Neural cell (in vitro differentiated cells): ENCODE measurements around the gene TYW1. TPM values are rescaled to one million over a fixed set of nuclear protein-coding genes. Genes with fewer than 3 reads are reported as not detected.
"Not testable (repeated sequence)": the region's sequence is repeated elsewhere in the genome, so short reads cannot be mapped to it uniquely, and the experiment has no call there.

ENCODE experiments used
- H2AFZ ChIP-seq: fragments of 200-600, 300-800 bp; sonication (generic), shearing (Covaris generic); 2 replicates; pipeline ENCODE4 v1.6.0; 2014; ENCODE audit warnings: low read depth, mild to moderate bottlenecking, antibody characterized with exemption, low read length, moderate library complexity
- H3F3A ChIP-seq: fragments of 200-600 bp; shearing (Covaris generic); 2 replicates; pipeline ENCODE4 v1.6.1; 2016; ENCODE audit warnings: mild to moderate bottlenecking, moderate library complexity, mixed read lengths, antibody characterized with exemption, low read length; ENCODE audit not compliant: insufficient read depth, poor library complexity, severe bottlenecking
- H3K27ac ChIP-seq: fragments of 200-600, 300-800 bp; sonication (generic), shearing (Covaris generic); 2 replicates; pipeline ENCODE4 v1.5.1; 2014; ENCODE audit warnings: mild to moderate bottlenecking, low read length, moderate library complexity
- H3K27me3 ChIP-seq: fragments of 300-800, 200-600 bp; sonication (generic), shearing (Covaris generic); 2 replicates; pipeline ENCODE4 v1.6.0; 2014; ENCODE audit warnings: mild to moderate bottlenecking, low read depth, low read length, moderate library complexity; ENCODE audit not compliant: insufficient read depth
- H3K36me3 ChIP-seq: fragments of 300-800, 200-600 bp; sonication (generic), shearing (Covaris generic); 2 replicates; pipeline ENCODE4 v1.5.1; 2014; ENCODE audit warnings: mild to moderate bottlenecking, antibody characterized with exemption, low read length, moderate library complexity; ENCODE audit not compliant: insufficient read depth
- H3K4me2 ChIP-seq: fragments of 300-800, 200-600 bp; sonication (generic), shearing (Covaris generic); 2 replicates; pipeline ENCODE4 v1.6.0; 2014; ENCODE audit warnings: mild to moderate bottlenecking, low read length
- H3K4me3 ChIP-seq: fragments of 300-800, 200-600 bp; sonication (generic), shearing (Covaris generic); 2 replicates; pipeline ENCODE4 v1.5.1; 2014; ENCODE audit warnings: mild to moderate bottlenecking, low read length, moderate library complexity
- H3K79me2 ChIP-seq: fragments of 200-600 bp; shearing (Covaris generic); replicated peaks from 2 replicates; pipeline ENCODE4 v1.6.0; 2014; ENCODE audit warnings: mild to moderate bottlenecking, low read length, moderate library complexity; ENCODE audit not compliant: insufficient read depth
- H3K9ac ChIP-seq: fragments of 300-800, 200-600 bp; sonication (generic), shearing (Covaris generic); 2 replicates; pipeline ENCODE4 v1.6.1; 2016; ENCODE audit warnings: mild to moderate bottlenecking, low read length, mixed read lengths
- H3K9me2 ChIP-seq: fragments of 200-600 bp; shearing (Covaris generic); 2 replicates; pipeline ENCODE4 v1.6.1; 2016; ENCODE audit warnings: mild to moderate bottlenecking, low read length, mixed read lengths; ENCODE audit not compliant: insufficient read depth
- H3K9me3 ChIP-seq: fragments of 200-600, 300-800 bp; sonication (generic), shearing (Covaris generic); 2 replicates; pipeline ENCODE4 v1.6.1; 2016; ENCODE audit warnings: mild to moderate bottlenecking, mixed run types, low read length, moderate library complexity, mixed read lengths
- H4K20me1 ChIP-seq: fragments of 200-600 bp; shearing (Covaris generic); 2 replicates; pipeline ENCODE4 v1.6.1; 2016; ENCODE audit warnings: mild to moderate bottlenecking, mixed run types; ENCODE audit not compliant: insufficient read depth
- EP300 ChIP-seq: fragments of 450-650 bp; conservative IDR thresholded peaks from 2 replicates; pipeline ENCODE4 v1.6.1; 2014; ENCODE audit warnings: antibody characterized with exemption, mild to moderate bottlenecking, moderate library complexity; ENCODE audit not compliant: poor library complexity, severe bottlenecking
- EZH2 ChIP-seq: fragments of 200-600, 300-800 bp; shearing (Covaris generic), sonication (generic); IDR thresholded peaks from 2 replicates; pipeline ENCODE4 v1.6.1; 2014; ENCODE audit warnings: antibody characterized with exemption, low read length, borderline replicate concordance, mild to moderate bottlenecking; ENCODE audit not compliant: insufficient read depth, poor library complexity, severe bottlenecking
- MXI1 ChIP-seq: fragments of 450-650 bp; conservative IDR thresholded peaks from 2 replicates; pipeline ENCODE4 v1.6.1; 2014; ENCODE audit warnings: antibody characterized with exemption, mild to moderate bottlenecking; ENCODE audit not compliant: poor library complexity, severe bottlenecking
- POLR2AphosphoS5 ChIP-seq: IDR thresholded peaks from 2 replicates; pipeline ENCODE4 v1.6.1; 2012
- RAD21 ChIP-seq: fragments of 450-650 bp; conservative IDR thresholded peaks from 2 replicates; pipeline ENCODE4 v1.6.1; 2014; ENCODE audit warnings: antibody characterized with exemption, mild to moderate bottlenecking, moderate library complexity
- SMC3 ChIP-seq: fragments of 450-650 bp; conservative IDR thresholded peaks from 2 replicates; pipeline ENCODE4 v1.6.1; 2014; ENCODE audit warnings: antibody characterized with exemption, mild to moderate bottlenecking, moderate library complexity; ENCODE audit not compliant: poor library complexity
- TAF1 ChIP-seq: IDR thresholded peaks from 2 replicates; pipeline ENCODE4 v1.6.1; 2012; ENCODE audit warnings: low read depth
- polyA plus RNA-seq: library from polyadenylated mRNA; depleted of rRNA; stranded (reverse); fragments of >200 nt; gene quantifications from 2 replicates; pipeline ENCODE4 v1.2.3, GENCODE V29; 2014
- TF ChIP-seq, protein P1 (sequence below): fragments of 450-650 bp; IDR thresholded peaks from 2 replicates; pipeline ENCODE4 v1.5.1; 2014; ENCODE audit warnings: antibody characterized with exemption, mild to moderate bottlenecking, moderate library complexity; ENCODE audit not compliant: poor library complexity, severe bottlenecking
- TF ChIP-seq, protein P2 (sequence below): IDR thresholded peaks from 2 replicates; pipeline ENCODE4 v1.6.1; 2012; ENCODE audit warnings: borderline replicate concordance

The TYW1 gene
- polyA plus RNA-seq, 1 donor from 2014 or later = 14.9 TPM

DNA sequence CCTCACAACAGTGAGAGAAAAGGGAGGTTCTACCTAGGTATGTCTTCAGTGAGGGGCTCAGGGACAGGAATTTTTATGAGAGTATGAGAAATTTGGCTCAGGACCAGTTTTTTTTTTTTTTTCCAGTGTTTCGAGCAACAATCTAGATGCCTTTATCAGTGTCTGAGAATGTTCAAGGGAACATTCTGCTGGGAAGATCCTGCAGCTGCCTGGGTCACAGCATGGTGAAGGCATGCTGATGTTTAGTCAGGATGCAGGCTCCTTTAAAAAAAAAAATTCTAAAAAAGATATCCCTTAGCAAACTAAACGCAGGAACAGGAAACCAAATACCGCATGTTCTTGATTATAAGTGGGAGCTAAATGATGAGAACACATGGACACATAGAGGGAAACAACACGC lies 32.2 kb upstream of the TYW1 start:
- H3K36me3 ChIP-seq = no peaks in the 10 kb centered on the region
- no peak overlapping the region for H3K4me3 ChIP-seq
- H3K9ac ChIP-seq = no peak overlapping the region
- no peaks in the 10 kb centered on the region for H3K79me2 ChIP-seq
- no peaks in the 10 kb centered on the region for H3K27me3 ChIP-seq
- no peaks in the 10 kb centered on the region for H3K9me3 ChIP-seq
- no peaks in the 10 kb centered on the region for H3F3A ChIP-seq
- H2AFZ ChIP-seq = no peak overlapping the region
- no peaks in the 10 kb centered on the region for H3K9me2 ChIP-seq
- no peak overlapping the region for H3K4me2 ChIP-seq
- TF ChIP-seq SMC3 = no peak
- no peak for TF ChIP-seq EP300
- no peak for TF ChIP-seq POLR2AphosphoS5
- TF ChIP-seq MXI1 = no peak
- TF ChIP-seq, protein P1, sequence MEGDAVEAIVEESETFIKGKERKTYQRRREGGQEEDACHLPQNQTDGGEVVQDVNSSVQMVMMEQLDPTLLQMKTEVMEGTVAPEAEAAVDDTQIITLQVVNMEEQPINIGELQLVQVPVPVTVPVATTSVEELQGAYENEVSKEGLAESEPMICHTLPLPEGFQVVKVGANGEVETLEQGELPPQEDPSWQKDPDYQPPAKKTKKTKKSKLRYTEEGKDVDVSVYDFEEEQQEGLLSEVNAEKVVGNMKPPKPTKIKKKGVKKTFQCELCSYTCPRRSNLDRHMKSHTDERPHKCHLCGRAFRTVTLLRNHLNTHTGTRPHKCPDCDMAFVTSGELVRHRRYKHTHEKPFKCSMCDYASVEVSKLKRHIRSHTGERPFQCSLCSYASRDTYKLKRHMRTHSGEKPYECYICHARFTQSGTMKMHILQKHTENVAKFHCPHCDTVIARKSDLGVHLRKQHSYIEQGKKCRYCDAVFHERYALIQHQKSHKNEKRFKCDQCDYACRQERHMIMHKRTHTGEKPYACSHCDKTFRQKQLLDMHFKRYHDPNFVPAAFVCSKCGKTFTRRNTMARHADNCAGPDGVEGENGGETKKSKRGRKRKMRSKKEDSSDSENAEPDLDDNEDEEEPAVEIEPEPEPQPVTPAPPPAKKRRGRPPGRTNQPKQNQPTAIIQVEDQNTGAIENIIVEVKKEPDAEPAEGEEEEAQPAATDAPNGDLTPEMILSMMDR = no peak
- no peak for TF ChIP-seq EZH2
- TF ChIP-seq RAD21 = no peak
- no peak for TF ChIP-seq TAF1
- TF ChIP-seq, protein P2, sequence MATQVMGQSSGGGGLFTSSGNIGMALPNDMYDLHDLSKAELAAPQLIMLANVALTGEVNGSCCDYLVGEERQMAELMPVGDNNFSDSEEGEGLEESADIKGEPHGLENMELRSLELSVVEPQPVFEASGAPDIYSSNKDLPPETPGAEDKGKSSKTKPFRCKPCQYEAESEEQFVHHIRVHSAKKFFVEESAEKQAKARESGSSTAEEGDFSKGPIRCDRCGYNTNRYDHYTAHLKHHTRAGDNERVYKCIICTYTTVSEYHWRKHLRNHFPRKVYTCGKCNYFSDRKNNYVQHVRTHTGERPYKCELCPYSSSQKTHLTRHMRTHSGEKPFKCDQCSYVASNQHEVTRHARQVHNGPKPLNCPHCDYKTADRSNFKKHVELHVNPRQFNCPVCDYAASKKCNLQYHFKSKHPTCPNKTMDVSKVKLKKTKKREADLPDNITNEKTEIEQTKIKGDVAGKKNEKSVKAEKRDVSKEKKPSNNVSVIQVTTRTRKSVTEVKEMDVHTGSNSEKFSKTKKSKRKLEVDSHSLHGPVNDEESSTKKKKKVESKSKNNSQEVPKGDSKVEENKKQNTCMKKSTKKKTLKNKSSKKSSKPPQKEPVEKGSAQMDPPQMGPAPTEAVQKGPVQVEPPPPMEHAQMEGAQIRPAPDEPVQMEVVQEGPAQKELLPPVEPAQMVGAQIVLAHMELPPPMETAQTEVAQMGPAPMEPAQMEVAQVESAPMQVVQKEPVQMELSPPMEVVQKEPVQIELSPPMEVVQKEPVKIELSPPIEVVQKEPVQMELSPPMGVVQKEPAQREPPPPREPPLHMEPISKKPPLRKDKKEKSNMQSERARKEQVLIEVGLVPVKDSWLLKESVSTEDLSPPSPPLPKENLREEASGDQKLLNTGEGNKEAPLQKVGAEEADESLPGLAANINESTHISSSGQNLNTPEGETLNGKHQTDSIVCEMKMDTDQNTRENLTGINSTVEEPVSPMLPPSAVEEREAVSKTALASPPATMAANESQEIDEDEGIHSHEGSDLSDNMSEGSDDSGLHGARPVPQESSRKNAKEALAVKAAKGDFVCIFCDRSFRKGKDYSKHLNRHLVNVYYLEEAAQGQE = no peak
- no peaks in the 10 kb centered on the region for H4K20me1 ChIP-seq
- H3K27ac ChIP-seq = no peak overlapping the region

DNA sequence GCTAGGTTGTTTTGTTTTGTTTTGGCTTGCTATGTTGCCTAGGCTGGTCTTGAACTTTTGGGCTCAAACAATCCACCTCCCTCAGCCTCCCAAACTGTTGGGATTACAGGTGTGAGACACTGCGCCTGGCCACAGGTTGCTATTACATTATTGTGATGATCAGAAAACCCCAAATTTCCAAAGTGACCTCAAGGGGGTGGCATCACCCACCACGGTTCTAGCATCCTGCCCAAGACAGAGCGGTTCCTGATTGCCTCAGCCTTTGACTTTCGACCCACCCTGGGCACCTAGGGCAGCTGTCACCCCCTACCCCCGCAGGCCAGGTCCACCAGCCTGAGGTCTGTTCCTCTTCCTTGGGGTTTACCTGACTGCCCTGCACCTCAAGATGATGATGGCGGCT lies 29.6 kb upstream of the TYW1 start:
- H3K9me2 ChIP-seq = no peaks in the 10 kb centered on the region
- H3K4me3 ChIP-seq = no peak overlapping the region
- no peak overlapping the region for H3K4me2 ChIP-seq
- H3F3A ChIP-seq = no peaks in the 10 kb centered on the region
- no peaks in the 10 kb centered on the region for H3K36me3 ChIP-seq
- no peaks in the 10 kb centered on the region for H3K79me2 ChIP-seq
- no peak overlapping the region for H3K27ac ChIP-seq
- H2AFZ ChIP-seq = no peak overlapping the region
- TF ChIP-seq, protein P1 = no peak
- TF ChIP-seq RAD21 = no peak
- TF ChIP-seq MXI1 = no peak
- TF ChIP-seq, protein P2 = no peak
- TF ChIP-seq EZH2 = no peak
- TF ChIP-seq EP300 = no peak
- TF ChIP-seq TAF1 = no peak
- TF ChIP-seq SMC3 = no peak
- TF ChIP-seq POLR2AphosphoS5 = no peak
- no peak overlapping the region for H3K9ac ChIP-seq
- H3K27me3 ChIP-seq = no peaks in the 10 kb centered on the region
- H4K20me1 ChIP-seq = no peaks in the 10 kb centered on the region
- H3K9me3 ChIP-seq = no peaks in the 10 kb centered on the region

DNA sequence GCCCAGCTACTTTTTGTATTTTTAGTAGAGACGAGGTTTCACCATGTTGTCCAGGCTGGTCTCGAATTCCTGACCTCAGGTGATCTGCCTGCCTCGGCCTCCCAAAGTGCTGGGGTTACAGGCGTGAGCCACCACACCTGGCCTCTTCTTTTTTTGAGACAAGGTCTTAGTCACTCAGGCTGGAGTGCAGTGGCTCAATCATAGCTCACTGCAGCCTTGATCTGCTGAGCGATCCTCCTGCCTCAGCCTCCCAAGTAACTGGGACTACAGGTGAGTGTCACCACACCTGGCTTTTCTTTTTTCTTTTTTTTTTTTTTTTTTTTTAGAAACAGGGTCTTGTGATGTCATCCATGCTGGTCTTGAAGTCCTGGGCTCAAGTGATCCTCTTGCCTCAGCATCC lies 27.6 kb upstream of the TYW1 start:
- not testable (repeated sequence) for H3K9ac ChIP-seq, H3K79me2 ChIP-seq, H3K27me3 ChIP-seq, H2AFZ ChIP-seq, H4K20me1 ChIP-seq, H3F3A ChIP-seq, H3K4me2 ChIP-seq, H3K9me3 ChIP-seq, H3K9me2 ChIP-seq, H3K36me3 ChIP-seq, H3K4me3 ChIP-seq, H3K27ac ChIP-seq
